ENCODE measurements around the gene TARS1. TPM values are rescaled to one million over a fixed set of nuclear protein-coding genes. Genes with fewer than 3 reads are reported as not detected.

TARS1 gene
- total and polyA plus RNA-seq, 2 of the 4 experiments (the other 2 are of a cell fraction), result 90.8 to 175 TPM

DNA sequence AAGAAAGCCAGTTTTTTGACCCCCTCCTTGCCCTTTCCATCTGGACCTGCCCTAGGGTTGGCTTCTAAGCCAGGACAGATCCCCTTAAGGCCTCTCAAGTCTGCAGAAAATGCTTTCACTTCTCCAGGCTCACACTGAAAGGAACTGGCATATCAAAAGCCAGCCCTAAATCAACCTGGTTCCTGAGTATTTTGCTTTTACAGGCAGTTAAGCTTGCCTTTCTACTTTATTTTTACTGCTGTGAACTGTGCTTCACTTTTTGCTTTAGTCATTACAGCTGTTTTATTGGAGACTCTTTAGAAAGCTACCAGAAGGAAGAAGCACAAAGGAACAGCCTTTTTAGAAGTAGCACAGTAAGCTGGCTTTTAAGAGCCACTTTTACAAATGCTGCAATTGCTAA, 5.0 kb downstream of the TARS1 start:
- ChIA-PET CTCF (no interaction called here), POLR2A (ENCODE audit: unreplicated experiment) (no interaction called here)
- Histone ChIP-seq H2AK5ac (ENCODE audit: low read depth, low read length) (no peak overlapping the region), H2BK120ac (ENCODE audit: low read depth, low read length) (no peak overlapping the region), H4K5ac (ENCODE audit: low read depth, low read length) (no peak overlapping the region), H2BK20ac (ENCODE audit: low read depth, low read length) (no peak overlapping the region), H3K9ac (ENCODE audit: low read depth, low read length) (no peak overlapping the region), H2AFZ (replicated peaks; ENCODE audit: low read length, poor library complexity) (no peak overlapping the region), H2BK5ac (ENCODE audit: low read depth, low read length, poor library complexity, severe bottlenecking) (no peak overlapping the region), H3K4ac (ENCODE audit: low read depth, low read length) (no peak overlapping the region), H3K56ac (ENCODE audit: extremely low read depth, insufficient read depth, low read length) (no peak overlapping the region), H2AK9ac (replicated peaks; ENCODE audit: low read depth, low read length, poor library complexity) (no peak overlapping the region), H3K27me3 (ENCODE audit: control insufficient read depth, insufficient read depth, low read length) (no peaks in the 10 kb centered on the region), H3K27ac (ENCODE audit: insufficient read depth, low read length) (no peak overlapping the region), H3K4me3 (ENCODE audit: insufficient read depth, low read depth, low read length) (no peak overlapping the region), H3K4me2 (ENCODE audit: low read depth, low read length) (no peak overlapping the region), H4K20me1 (ENCODE audit: insufficient read depth, low read length) (peaks cover 71% of the 10 kb centered on the region), H3K79me1 (ENCODE audit: low read depth in 1 of 2, low read length in 2 of 2) (peaks cover 17 to 52% of the 10 kb centered on the region in 2 experiments), H3K9me1 (ENCODE audit: insufficient read depth, low read length) (no peaks in the 10 kb centered on the region; the same call in 1 of the 2 replicates), H2BK15ac (ENCODE audit: low read depth, low read length) (no peak overlapping the region), H3K36me3 (ENCODE audit: control insufficient read depth, insufficient read depth, low read length) (peaks cover 19% of the 10 kb centered on the region), H4K91ac (ENCODE audit: insufficient read depth, low read depth, low read length) (no peak overlapping the region), H3K18ac (ENCODE audit: low read depth, low read length) (no peak overlapping the region), H3K4me1 (ENCODE audit: control insufficient read depth, insufficient read depth, low read length) (no peaks in the 10 kb centered on the region), H3K14ac (replicated peaks; ENCODE audit: low read depth, low read length) (no peak overlapping the region), H3K23ac (ENCODE audit: low read depth, low read length) (peak overlapping the region; percentile 44; the same call in 1 of the 2 replicates), H3K9me3 (ENCODE audit: control insufficient read depth, insufficient read depth, low read length) (no peaks in the 10 kb centered on the region), H4K8ac (ENCODE audit: low read depth in 2 of 2, low read length in 2 of 2) (no peak overlapping the region)
- DNase-seq (no peak), ATAC-seq (ENCODE audit: low read depth) (no peak)
- BruUV-seq (replicated peaks), result no TSS peak
- in situ Hi-C loops (cut with MboI; ENCODE audit: low sequenced_read_pairs) (loop anchor here (25.0 kb wide), 1 partner anchor 1017 kb away; no protein-coding TSS in a partner anchor), intact Hi-C loops (cut with micrococcal nuclease) (no loop called here), dilution Hi-C loops (cut with HindIII; ENCODE audit: low sequenced_read_pairs, unreplicated experiment) (no loop called here)
- no peak for TF ChIP-seq MXI1 (IDR thresholded peaks at IDR 0.05; ENCODE audit: borderline replicate concordance, low read depth, low read length)
- no peak for TF ChIP-seq BHLHE40 (IDR thresholded peaks at IDR 0.05; ENCODE audit: low read depth, low read length)
- TF ChIP-seq FOS (IDR thresholded peaks at IDR 0.05; ENCODE audit: low read depth, low read length), result no peak
- TF ChIP-seq MAFK (IDR thresholded peaks at IDR 0.05; ENCODE audit: low read depth, low read length), result no peak
- TF ChIP-seq RAD21 (IDR thresholded peaks at IDR 0.05; ENCODE audit: low read length), result no peak
- TF ChIP-seq POLR2A (IDR thresholded peaks at IDR 0.05; ENCODE audit: low read depth, low read length), result no peak

Data from IMR-90 (cell line).